CD4-positive, alpha-beta T cell treated with Interleukin-1 beta for 1 hour (primary cell): ENCODE data around the gene SLC22A16.

ENCODE experiments used
- DNase-seq, 2 donors: peaks; one replicate each; pipeline ENCODE4 v3.0.0-alpha.2; 2020 to 2022

The SLC22A16 gene

GRCh38 chr6:110440026-110440425 is 36.4 kb downstream of the SLC22A16 start:
- no peak for DNase-seq

GRCh38 chr6:110439356-110439755 is 37.1 kb downstream of the SLC22A16 start:
- DNase-seq, result no peak

GRCh38 chr6:110434961-110435602 is 41.3 kb downstream of the SLC22A16 start:
- DNase-seq, result no peak

GRCh38 chr6:110432285-110432900 is 44.0 kb downstream of the SLC22A16 start:
- DNase-seq, result no peak

- DNase-seq, result no peak
Measured at GRCh38 chr6:110430741-110431140, 45.7 kb downstream of the SLC22A16 start.

GRCh38 chr6:110430236-110430635 is 46.2 kb downstream of the SLC22A16 start:
- DNase-seq, result no peak

GRCh38 chr6:110428153-110428552 is 48.3 kb downstream of the SLC22A16 start:
- no peak for DNase-seq

- no peak for DNase-seq
Measured at GRCh38 chr6:110425816-110426215, 50.6 kb downstream of the SLC22A16 start.

GRCh38 chr6:110422444-110422822 is 54.0 kb downstream of the SLC22A16 start:
- DNase-seq, result no peak

GRCh38 chr6:110421749-110422443 is 54.5 kb downstream of the SLC22A16 start:
- no peak for DNase-seq

GRCh38 chr6:110419028-110419739 is 57.2 kb downstream of the SLC22A16 start:
- no peak for DNase-seq

GRCh38 chr6:110418594-110418993 is 57.8 kb downstream of the SLC22A16 start:
- DNase-seq, result no peak

GRCh38 chr6:110415086-110415916 is 61.1 kb downstream of the SLC22A16 start, which contains the start of gene DDO:
DDO (minus strand) TSS chr6:110415575; CDS start chr6:110413462, 2,113 bp downstream.
- peak; percentile 9 to 37 for DNase-seq

GRCh38 chr6:110414669-110415068 is 61.7 kb downstream of the SLC22A16 start:
- DNase-seq, result no peak

GRCh38 chr6:110412360-110412759 is 64.1 kb downstream of the SLC22A16 start:
- no peak for DNase-seq

GRCh38 chr6:110410511-110410910 is 65.9 kb downstream of the SLC22A16 start:
- no peak for DNase-seq

GRCh38 chr6:110409794-110410193 is 66.6 kb downstream of the SLC22A16 start:
- no peak for DNase-seq

GRCh38 chr6:110408901-110409300 is 67.5 kb downstream of the SLC22A16 start:
- DNase-seq, result no peak

GRCh38 chr6:110404607-110405006 is 71.8 kb downstream of the SLC22A16 start:
- no peak for DNase-seq

- DNase-seq, result no peak
Measured at GRCh38 chr6:110401585-110402176, 74.7 kb downstream of the SLC22A16 start.

- no peak for DNase-seq
Measured at GRCh38 chr6:110400208-110400607, 76.2 kb downstream of the SLC22A16 start.
